Psoas muscle (tissue), 8 donors: ENCODE data around the gene KIRREL3. TPM values are rescaled to one million over a fixed set of nuclear protein-coding genes. Genes with fewer than 3 reads are reported as not detected.

Experiments
- ATAC-seq, 4 donors: fragments of 200-7000 bp; cut with Tn5 transposase; one replicate each; pipeline ENCODE4 v1.9.1; 2020; ENCODE audit warnings: moderate library complexity in 3 of 4, mild to moderate bottlenecking in 2 of 4
- DNase-seq, 2 donors: peaks; one replicate each; pipeline ENCODE4 v3.0.0-alpha.2; 2020
- H3K27ac ChIP-seq: fragments of 200-600 bp; one replicate; pipeline ENCODE4 v1.8.0; 2022
- H3K27me3 ChIP-seq, 3 donors: fragments of 200-600 bp in 1 of 3; one replicate each; pipeline versions ENCODE4 v1.6.1 to v1.8.0; 2013 to 2022; ENCODE audit warnings: low read length in 2 of 3, mild to moderate bottlenecking in 2 of 3, moderate library complexity in 1 of 3; ENCODE audit not compliant: insufficient read depth in 3 of 3
- H3K36me3 ChIP-seq, 2 donors: fragments of 200-600 bp in 1 of 2; one replicate each; pipeline versions ENCODE4 v1.6.1 to v1.8.0; 2013 to 2022; ENCODE audit warnings: low read depth in 1 of 2, mild to moderate bottlenecking in 1 of 2, moderate library complexity in 1 of 2; ENCODE audit not compliant: insufficient read depth in 1 of 2
- H3K4me1 ChIP-seq: fragments of 200-600 bp; one replicate; pipeline ENCODE4 v1.8.0; 2022
- H3K4me3 ChIP-seq: fragments of 200-600 bp; one replicate; pipeline ENCODE4 v1.8.0; 2022; ENCODE audit warnings: mild to moderate bottlenecking
- H3K9me3 ChIP-seq: fragments of 200-600 bp; one replicate; pipeline ENCODE4 v1.8.0; 2022
- CTCF ChIP-seq: fragments of 200-600 bp; IDR thresholded peaks from one replicate; pipeline ENCODE4 v1.8.0; 2022; ENCODE audit warnings: antibody characterized with exemption
- WGBS, 3 donors: extraction: QIAGEN DNeasy Blood & Tissue Kit; methylation state at CpG; one replicate each; pipeline versions ENCODE4 v1.1.6 to v1.1.7; 2013; 5-methylcytosine and 5-hydroxymethylcytosine counted together
- intact Hi-C, 2 donors: fragments of 100-400 bp; cut with DNase I; formaldehyde crosslinking; loops; one replicate each; pipeline versions ENCODE4 v1.11.0 to v1.14.2; 2022
- polyA plus RNA-seq, 3 donors: library from polyadenylated mRNA; stranded (reverse); fragments of 200-250 nt; gene quantifications; one replicate each; pipeline ENCODE4 v1.2.3, GENCODE V29; 2013
- total RNA-seq, 4 donors: library from RNA; stranded (reverse); fragmentation: NEBNext Ultra II Directional in 2 of 4; extraction: Animal tissue kit (Norgen Biotek cat#: 25700) in 2 of 4; gene quantifications; one replicate each; pipeline versions ENCODE4 v1.2.1 to v1.2.4, GENCODE V29; 2021 to 2023
- donor health status: healthy with polysubstance abuse.
- donor health status: DM: no; HTN: no; CAD: no; lungs with moderate emphysema.
- donor health status: Bipolar disorder and iron deficiency.
- donor health status: healthy.
- donor health status: DM: yes; HTN: yes; CAD: no.
- donor health status: DM: no; HTN: no; CAD: no.
- donor health status: DM: no; HTN: no; CAD: no.
- donor health status: DM: yes; HTN: yes; CAD: no.

The KIRREL3 gene
- total and polyA plus RNA-seq, 7 donors, result 0.04 TPM; not detected in 6

DNA sequence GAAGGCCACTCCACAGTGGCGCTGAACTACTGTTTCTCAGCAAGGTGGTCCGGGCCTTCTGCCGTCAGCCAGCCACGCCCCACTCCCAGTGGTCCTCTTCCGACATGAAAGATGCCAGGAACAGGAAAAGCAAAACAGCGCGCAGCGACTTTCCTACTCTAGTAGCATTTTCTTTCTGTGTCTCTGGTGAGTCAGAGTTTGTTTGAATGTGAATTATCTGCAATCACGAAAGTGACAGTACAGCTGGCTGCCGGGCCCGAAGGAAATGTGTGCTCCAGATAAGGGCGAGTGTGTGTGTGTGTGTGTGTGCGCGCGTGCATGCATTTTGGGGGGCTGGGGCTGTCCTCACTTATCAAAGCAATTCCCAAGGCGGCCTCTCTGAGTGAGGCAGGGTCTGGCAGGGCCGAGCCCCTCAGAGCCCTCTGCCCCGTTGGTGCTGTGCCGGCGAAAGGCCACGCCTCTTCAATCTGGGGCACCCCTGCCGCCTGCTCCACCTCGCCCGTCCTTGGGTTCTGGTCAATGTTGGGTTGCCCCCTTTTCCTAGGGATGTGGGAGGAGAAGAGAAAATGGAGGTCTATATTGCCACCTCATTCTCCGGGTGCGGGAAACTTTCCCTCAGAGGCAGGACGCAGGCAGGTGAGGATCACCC is 288.5 kb downstream of the KIRREL3 start:
- Histone ChIP-seq H3K9me3 (no peaks in the 10 kb centered on the region), H3K36me3 (no peaks in the 10 kb centered on the region), H3K27ac (no peak overlapping the region), H3K4me3 (no peak overlapping the region), H3K27me3 (peaks cover 0 to 3% (median 0%) of the 10 kb centered on the region in 3 donors), H3K4me1 (no peaks in the 10 kb centered on the region)
- intact Hi-C loops, result no loop called here
- DNase-seq (no peak), ATAC-seq (no peak)
- 86 to 89% (median 87%) methylated on average over 27 of the region's 27 CpGs for WGBS, 3 donors
- no peak for TF ChIP-seq CTCF

DNA sequence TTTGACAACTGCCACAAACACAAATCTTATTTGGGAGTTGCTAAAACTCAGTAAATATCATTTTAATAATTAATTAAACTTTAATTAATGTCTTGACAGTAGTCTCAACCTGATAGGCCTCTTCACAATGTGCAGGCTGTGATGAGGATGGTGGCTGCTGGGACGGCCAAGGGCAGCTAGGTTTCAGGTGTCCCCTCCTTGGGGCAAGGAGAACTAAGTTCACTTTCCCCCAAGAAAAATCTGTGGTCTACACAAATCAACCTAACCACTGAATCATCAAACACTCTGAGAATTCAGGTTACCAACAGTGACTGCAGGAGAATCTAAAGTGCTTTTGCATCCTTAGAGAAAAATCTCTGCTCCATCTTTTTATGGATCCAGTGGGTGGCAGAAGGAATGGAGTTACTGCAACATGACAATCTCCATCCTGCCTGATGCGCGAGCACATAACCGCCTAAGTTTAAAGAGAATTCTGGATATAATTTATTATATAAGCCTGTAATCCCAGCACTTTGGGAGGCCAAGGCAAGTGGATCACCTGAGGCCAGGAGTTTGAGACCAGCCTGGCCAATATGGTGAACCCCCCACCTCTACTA is 289.7 kb downstream of the KIRREL3 start:
- Histone ChIP-seq H3K4me3 (no peak overlapping the region), H3K27me3 (peaks cover 0 to 3% (median 0%) of the 10 kb centered on the region in 3 donors), H3K9me3 (no peaks in the 10 kb centered on the region), H3K4me1 (no peaks in the 10 kb centered on the region), H3K27ac (no peak overlapping the region), H3K36me3 (no peaks in the 10 kb centered on the region)
- intact Hi-C loops, result no loop called here
- no peak for ATAC-seq
- TF ChIP-seq CTCF, result no peak
- WGBS, 3 donors, result 92 to 94% (median 93%) methylated on average over 4 of the region's 4 CpGs
- no peak for DNase-seq

DNA sequence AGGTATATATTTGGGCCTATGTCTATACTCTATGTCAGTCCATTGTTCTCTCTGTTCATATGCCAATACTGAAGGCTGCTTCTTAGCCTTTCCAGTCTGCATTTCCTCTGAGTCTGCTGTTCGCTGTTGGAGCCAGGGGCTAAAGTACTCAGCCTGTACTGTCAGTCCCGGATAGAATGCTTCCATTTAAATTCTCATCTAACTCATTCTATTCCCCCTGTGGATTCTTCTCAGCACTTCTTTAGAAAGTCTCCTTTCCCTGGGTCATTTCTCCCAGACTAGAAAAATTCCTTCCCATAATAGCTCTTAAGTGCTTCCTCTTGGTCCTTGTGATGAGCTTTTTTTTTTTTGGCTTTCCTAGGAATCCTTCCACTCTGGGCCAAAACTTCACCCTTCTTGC is 293.1 kb downstream of the KIRREL3 start:
- Histone ChIP-seq H3K9me3 (no peaks in the 10 kb centered on the region), H3K4me3 (no peak overlapping the region), H3K36me3 (no peaks in the 10 kb centered on the region), H3K4me1 (no peaks in the 10 kb centered on the region), H3K27me3 (peaks cover 0 to 3% (median 0%) of the 10 kb centered on the region in 3 donors), H3K27ac (no peak overlapping the region)
- DNase-seq (no peak), ATAC-seq (no peak)
- intact Hi-C loops, result loop anchor here in 1 of 2 donors (10.0 kb wide), 1 partner anchor 57 kb away; no protein-coding TSS in a partner anchor
- 59 to 83% (median 78%) methylated on average over 2 of the region's 2 CpGs for WGBS, 3 donors
- TF ChIP-seq CTCF, result no peak

GRCh38 chr11:126704096-126704495 is 296.5 kb downstream of the KIRREL3 start:
- ATAC-seq, result no peak
- no peak for TF ChIP-seq CTCF
- H3K4me1 ChIP-seq, result no peaks in the 10 kb centered on the region
- DNase-seq, result no peak
- no peaks in the 10 kb centered on the region for H3K9me3 ChIP-seq
- no peak overlapping the region for H3K4me3 ChIP-seq
- no peak overlapping the region for H3K27ac ChIP-seq
- H3K36me3 ChIP-seq, result no peaks in the 10 kb centered on the region
- intact Hi-C loops, result loop anchor here in 1 of 2 donors (10.0 kb wide), 1 partner anchor 61 kb away; no protein-coding TSS in a partner anchor
- H3K27me3 ChIP-seq, result no peaks in the 10 kb centered on the region
- 31 to 43% (median 41%) methylated on average over 2 of the region's 2 CpGs for WGBS, 3 donors
